SK-N-SH treated with all-trans-retinoic acid at 6 μM for 48 hours (cell line): Measurements from ENCODE around the gene GPR150.

Experiments
- ATAC-seq: fragments of 200-7000 bp; cut with Tn5 transposase; 3 replicates; pipeline ENCODE4 v1.9.1; 2020; ENCODE audit warnings: mild to moderate bottlenecking, moderate library complexity
- ARNTL ChIP-seq: fragments of 450-650 bp; formaldehyde crosslinking; IDR thresholded peaks from 2 replicates; pipeline ENCODE4 v1.5.0; 2020; ENCODE audit warnings: low read depth, mild to moderate bottlenecking, moderate library complexity, borderline replicate concordance
- BACH2 ChIP-seq: fragments of 250-450 bp; sonication (Bioruptor Pico); IDR thresholded peaks from 2 replicates; pipeline ENCODE4 v1.9.0; 2021; ENCODE audit warnings: mild to moderate bottlenecking, borderline replicate concordance
- ESRRG ChIP-seq: fragments of 250-450 bp; sonication (Bioruptor Pico); IDR thresholded peaks from 2 replicates; pipeline ENCODE4 v1.6.1; 2021; ENCODE audit warnings: mild to moderate bottlenecking
- GLIS3 ChIP-seq: fragments of 250-450 bp; sonication (Bioruptor Pico); IDR thresholded peaks from 2 replicates; pipeline ENCODE4 v1.5.0; 2020; ENCODE audit warnings: mild to moderate bottlenecking, moderate library complexity
- OSR1 ChIP-seq: fragments of 250-450 bp; sonication (Bioruptor Pico); IDR thresholded peaks from 2 replicates; pipeline ENCODE4 v1.8.0; 2022; ENCODE audit warnings: moderate library complexity, mild to moderate bottlenecking, inconsistent platforms
- PPARA ChIP-seq: fragments of 250-450 bp; sonication (Bioruptor Pico); IDR thresholded peaks from 2 replicates; pipeline ENCODE4 v1.5.0; 2020; ENCODE audit warnings: mild to moderate bottlenecking, borderline replicate concordance
- SNAI2 ChIP-seq: fragments of 250-450 bp; sonication (Bioruptor Pico); IDR thresholded peaks from 2 replicates; pipeline ENCODE4 v1.5.0; 2020; ENCODE audit warnings: mild to moderate bottlenecking, moderate library complexity
- TCF4 ChIP-seq: fragments of 250-450 bp; sonication (Bioruptor Pico); IDR thresholded peaks from 2 replicates; pipeline ENCODE4 v1.8.0; 2021; ENCODE audit warnings: mild to moderate bottlenecking, moderate library complexity, borderline replicate concordance
- TOX ChIP-seq: fragments of 250-450 bp; sonication (Bioruptor Pico); IDR thresholded peaks from 2 replicates; pipeline ENCODE4 v1.8.0; 2021; ENCODE audit warnings: mild to moderate bottlenecking, moderate library complexity, borderline replicate concordance
- ZC3H10 ChIP-seq: fragments of 250-450 bp; sonication (Bioruptor Pico); IDR thresholded peaks from 2 replicates; pipeline ENCODE4 v1.5.1; 2021; ENCODE audit warnings: mild to moderate bottlenecking, moderate library complexity
- ZFP3 ChIP-seq: fragments of 250-450 bp; sonication (Bioruptor Pico); IDR thresholded peaks from 2 replicates; pipeline ENCODE4 v1.5.0; 2020; ENCODE audit warnings: mild to moderate bottlenecking, moderate library complexity
- ZFP30 ChIP-seq: fragments of 450-650 bp; formaldehyde crosslinking; IDR thresholded peaks from 2 replicates; pipeline ENCODE4 v1.5.0; 2022; ENCODE audit warnings: mild to moderate bottlenecking, moderate library complexity
- ZNF565 ChIP-seq: fragments of 450-650 bp; formaldehyde crosslinking; conservative IDR thresholded peaks from 2 replicates; pipeline ENCODE4 v1.5.0; 2020; ENCODE audit warnings: low read depth, mild to moderate bottlenecking, moderate library complexity
- ZNF70 ChIP-seq: fragments of 450-650 bp; formaldehyde crosslinking; IDR thresholded peaks from 2 replicates; pipeline ENCODE4 v1.5.0; 2020; ENCODE audit warnings: mild to moderate bottlenecking, moderate library complexity
- ZNF8 ChIP-seq: fragments of 450-650 bp; formaldehyde crosslinking; IDR thresholded peaks from 2 replicates; pipeline ENCODE4 v1.5.0; 2020; ENCODE audit warnings: mild to moderate bottlenecking, moderate library complexity
- TF ChIP-seq, protein P1 (sequence below): fragments of 250-450 bp; sonication (Bioruptor Pico); IDR thresholded peaks from 2 replicates; pipeline ENCODE4 v1.8.0; 2021; ENCODE audit warnings: low read depth, mild to moderate bottlenecking, moderate library complexity, borderline replicate concordance
- TF ChIP-seq, protein P2 (sequence below): fragments of 250-450 bp; sonication (Bioruptor Pico); IDR thresholded peaks from 2 replicates; pipeline ENCODE4 v1.8.0; 2020; ENCODE audit warnings: mild to moderate bottlenecking, moderate library complexity, borderline replicate concordance
- TF ChIP-seq, protein P3 (sequence below): fragments of 250-450 bp; sonication (Bioruptor Pico); IDR thresholded peaks from 2 replicates; pipeline ENCODE4 v1.5.1; 2021; ENCODE audit warnings: mild to moderate bottlenecking, moderate library complexity
- TF ChIP-seq, protein P4 (sequence below): fragments of 250-450 bp; sonication (Bioruptor Pico); IDR thresholded peaks from 2 replicates; pipeline ENCODE4 v1.5.0; 2020; ENCODE audit warnings: mild to moderate bottlenecking, moderate library complexity
- TF ChIP-seq, protein P5 (sequence below): fragments of 250-450 bp; sonication (Bioruptor Pico); IDR thresholded peaks from 2 replicates; pipeline ENCODE4 v1.5.1; 2020; ENCODE audit warnings: low read depth, mild to moderate bottlenecking, moderate library complexity

The GPR150 gene

DNA sequence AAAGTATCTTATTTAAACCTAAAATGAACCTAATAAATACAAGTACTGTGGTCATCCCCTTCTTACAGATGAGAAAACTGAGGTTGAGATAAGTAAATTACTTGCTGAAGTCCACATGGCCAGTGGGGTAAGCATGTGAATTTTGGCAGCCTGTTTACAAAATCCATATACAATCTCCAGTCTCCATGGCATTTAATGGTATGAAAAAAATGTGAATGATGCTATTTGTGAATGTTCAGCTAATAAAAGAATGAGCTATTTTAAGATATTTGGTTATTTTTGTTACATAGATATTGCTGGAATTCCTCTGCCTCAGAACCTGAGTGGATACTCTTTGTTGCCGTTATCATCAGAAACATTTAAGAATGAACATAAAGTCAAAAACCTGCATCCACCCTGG lies 19.3 kb upstream of the GPR150 start:
- TF ChIP-seq SNAI2 (CRISPR knock-in tag) (no peak), ZNF8 (CRISPR knock-in tag) (no peak), PPARA (CRISPR knock-in tag) (no peak), TOX (CRISPR knock-in tag) (no peak), ZNF565 (no peak), BACH2 (CRISPR knock-in tag) (no peak), ZNF70 (CRISPR knock-in tag) (no peak), OSR1 (CRISPR knock-in tag) (no peak), ZC3H10 (CRISPR knock-in tag) (no peak), ZFP3 (no peak)
- TF ChIP-seq, protein P1, sequence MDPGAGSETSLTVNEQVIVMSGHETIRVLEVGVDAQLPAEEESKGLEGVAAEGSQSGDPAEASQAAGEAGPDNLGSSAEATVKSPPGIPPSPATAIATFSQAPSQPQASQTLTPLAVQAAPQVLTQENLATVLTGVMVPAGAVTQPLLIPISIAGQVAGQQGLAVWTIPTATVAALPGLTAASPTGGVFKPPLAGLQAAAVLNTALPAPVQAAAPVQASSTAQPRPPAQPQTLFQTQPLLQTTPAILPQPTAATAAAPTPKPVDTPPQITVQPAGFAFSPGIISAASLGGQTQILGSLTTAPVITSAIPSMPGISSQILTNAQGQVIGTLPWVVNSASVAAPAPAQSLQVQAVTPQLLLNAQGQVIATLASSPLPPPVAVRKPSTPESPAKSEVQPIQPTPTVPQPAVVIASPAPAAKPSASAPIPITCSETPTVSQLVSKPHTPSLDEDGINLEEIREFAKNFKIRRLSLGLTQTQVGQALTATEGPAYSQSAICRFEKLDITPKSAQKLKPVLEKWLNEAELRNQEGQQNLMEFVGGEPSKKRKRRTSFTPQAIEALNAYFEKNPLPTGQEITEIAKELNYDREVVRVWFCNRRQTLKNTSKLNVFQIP (CRISPR knock-in tag) = no peak
- TF ChIP-seq, protein P2, sequence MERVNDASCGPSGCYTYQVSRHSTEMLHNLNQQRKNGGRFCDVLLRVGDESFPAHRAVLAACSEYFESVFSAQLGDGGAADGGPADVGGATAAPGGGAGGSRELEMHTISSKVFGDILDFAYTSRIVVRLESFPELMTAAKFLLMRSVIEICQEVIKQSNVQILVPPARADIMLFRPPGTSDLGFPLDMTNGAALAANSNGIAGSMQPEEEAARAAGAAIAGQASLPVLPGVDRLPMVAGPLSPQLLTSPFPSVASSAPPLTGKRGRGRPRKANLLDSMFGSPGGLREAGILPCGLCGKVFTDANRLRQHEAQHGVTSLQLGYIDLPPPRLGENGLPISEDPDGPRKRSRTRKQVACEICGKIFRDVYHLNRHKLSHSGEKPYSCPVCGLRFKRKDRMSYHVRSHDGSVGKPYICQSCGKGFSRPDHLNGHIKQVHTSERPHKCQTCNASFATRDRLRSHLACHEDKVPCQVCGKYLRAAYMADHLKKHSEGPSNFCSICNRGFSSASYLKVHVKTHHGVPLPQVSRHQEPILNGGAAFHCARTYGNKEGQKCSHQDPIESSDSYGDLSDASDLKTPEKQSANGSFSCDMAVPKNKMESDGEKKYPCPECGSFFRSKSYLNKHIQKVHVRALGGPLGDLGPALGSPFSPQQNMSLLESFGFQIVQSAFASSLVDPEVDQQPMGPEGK (CRISPR knock-in tag) = no peak
- ATAC-seq = no peak

DNA sequence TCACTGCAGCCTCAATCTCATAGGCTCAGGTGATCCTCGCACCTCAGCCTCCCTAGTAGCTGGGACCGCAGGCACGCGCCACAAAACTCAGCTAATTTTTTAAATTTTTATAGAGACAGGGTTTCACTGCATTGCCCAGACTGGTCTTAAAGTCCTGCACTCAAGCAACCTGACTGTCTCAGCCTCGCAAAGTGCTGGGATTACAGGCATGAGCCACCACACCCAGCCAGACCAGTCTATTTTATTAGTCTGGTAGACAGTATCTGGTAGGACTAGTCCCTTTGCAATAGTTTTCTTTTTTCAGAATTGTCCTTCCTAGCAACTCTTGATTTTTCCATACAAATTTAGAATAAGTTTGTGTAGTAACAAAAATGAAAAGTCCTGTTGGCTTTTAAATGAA lies 14.1 kb upstream of the GPR150 start:
- no peak for TF ChIP-seq OSR1 (CRISPR knock-in tag)
- TF ChIP-seq GLIS3 (CRISPR knock-in tag) = no peak
- no peak for TF ChIP-seq TCF4
- no peak for ATAC-seq

DNA sequence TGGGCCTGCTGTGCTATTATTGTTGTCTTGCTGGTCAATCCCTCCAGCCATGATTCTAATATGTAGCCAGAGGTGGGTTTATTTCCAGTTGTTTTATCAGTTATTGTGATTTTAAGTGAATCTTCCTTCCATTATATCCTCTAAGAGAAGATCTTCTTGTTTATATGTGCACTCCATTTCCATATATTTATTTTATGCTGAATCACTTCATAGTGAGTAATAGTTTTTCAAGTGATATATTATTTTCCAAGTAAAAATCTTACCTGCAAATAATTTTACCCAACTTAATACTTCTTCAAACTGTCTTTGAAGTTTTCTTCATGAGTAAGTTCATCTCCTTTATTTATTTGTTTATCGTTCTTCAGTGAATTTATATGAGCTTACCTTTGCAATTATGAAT lies 13.5 kb upstream of the GPR150 start:
- TF ChIP-seq, protein P3, sequence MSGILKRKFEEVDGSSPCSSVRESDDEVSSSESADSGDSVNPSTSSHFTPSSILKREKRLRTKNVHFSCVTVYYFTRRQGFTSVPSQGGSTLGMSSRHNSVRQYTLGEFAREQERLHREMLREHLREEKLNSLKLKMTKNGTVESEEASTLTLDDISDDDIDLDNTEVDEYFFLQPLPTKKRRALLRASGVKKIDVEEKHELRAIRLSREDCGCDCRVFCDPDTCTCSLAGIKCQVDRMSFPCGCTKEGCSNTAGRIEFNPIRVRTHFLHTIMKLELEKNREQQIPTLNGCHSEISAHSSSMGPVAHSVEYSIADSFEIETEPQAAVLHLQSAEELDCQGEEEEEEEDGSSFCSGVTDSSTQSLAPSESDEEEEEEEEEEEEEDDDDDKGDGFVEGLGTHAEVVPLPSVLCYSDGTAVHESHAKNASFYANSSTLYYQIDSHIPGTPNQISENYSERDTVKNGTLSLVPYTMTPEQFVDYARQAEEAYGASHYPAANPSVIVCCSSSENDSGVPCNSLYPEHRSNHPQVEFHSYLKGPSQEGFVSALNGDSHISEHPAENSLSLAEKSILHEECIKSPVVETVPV = no peak
- TF ChIP-seq ZNF70 (CRISPR knock-in tag) = no peak
- TF ChIP-seq ZFP3 = no peak
- no peak for TF ChIP-seq TOX (CRISPR knock-in tag)
- TF ChIP-seq TCF4 = no peak
- TF ChIP-seq, protein P2 (CRISPR knock-in tag) = no peak
- no peak for TF ChIP-seq ZNF8 (CRISPR knock-in tag)
- TF ChIP-seq ARNTL (CRISPR knock-in tag) = no peak
- no peak for TF ChIP-seq SNAI2 (CRISPR knock-in tag)
- TF ChIP-seq ZNF565 = no peak
- TF ChIP-seq GLIS3 (CRISPR knock-in tag) = no peak
- no peak for TF ChIP-seq OSR1 (CRISPR knock-in tag)
- TF ChIP-seq, protein P4, sequence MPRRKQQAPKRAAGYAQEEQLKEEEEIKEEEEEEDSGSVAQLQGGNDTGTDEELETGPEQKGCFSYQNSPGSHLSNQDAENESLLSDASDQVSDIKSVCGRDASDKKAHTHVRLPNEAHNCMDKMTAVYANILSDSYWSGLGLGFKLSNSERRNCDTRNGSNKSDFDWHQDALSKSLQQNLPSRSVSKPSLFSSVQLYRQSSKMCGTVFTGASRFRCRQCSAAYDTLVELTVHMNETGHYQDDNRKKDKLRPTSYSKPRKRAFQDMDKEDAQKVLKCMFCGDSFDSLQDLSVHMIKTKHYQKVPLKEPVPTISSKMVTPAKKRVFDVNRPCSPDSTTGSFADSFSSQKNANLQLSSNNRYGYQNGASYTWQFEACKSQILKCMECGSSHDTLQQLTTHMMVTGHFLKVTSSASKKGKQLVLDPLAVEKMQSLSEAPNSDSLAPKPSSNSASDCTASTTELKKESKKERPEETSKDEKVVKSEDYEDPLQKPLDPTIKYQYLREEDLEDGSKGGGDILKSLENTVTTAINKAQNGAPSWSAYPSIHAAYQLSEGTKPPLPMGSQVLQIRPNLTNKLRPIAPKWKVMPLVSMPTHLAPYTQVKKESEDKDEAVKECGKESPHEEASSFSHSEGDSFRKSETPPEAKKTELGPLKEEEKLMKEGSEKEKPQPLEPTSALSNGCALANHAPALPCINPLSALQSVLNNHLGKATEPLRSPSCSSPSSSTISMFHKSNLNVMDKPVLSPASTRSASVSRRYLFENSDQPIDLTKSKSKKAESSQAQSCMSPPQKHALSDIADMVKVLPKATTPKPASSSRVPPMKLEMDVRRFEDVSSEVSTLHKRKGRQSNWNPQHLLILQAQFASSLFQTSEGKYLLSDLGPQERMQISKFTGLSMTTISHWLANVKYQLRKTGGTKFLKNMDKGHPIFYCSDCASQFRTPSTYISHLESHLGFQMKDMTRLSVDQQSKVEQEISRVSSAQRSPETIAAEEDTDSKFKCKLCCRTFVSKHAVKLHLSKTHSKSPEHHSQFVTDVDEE = no peak
- no peak for TF ChIP-seq ESRRG (CRISPR knock-in tag)
- TF ChIP-seq, protein P5, sequence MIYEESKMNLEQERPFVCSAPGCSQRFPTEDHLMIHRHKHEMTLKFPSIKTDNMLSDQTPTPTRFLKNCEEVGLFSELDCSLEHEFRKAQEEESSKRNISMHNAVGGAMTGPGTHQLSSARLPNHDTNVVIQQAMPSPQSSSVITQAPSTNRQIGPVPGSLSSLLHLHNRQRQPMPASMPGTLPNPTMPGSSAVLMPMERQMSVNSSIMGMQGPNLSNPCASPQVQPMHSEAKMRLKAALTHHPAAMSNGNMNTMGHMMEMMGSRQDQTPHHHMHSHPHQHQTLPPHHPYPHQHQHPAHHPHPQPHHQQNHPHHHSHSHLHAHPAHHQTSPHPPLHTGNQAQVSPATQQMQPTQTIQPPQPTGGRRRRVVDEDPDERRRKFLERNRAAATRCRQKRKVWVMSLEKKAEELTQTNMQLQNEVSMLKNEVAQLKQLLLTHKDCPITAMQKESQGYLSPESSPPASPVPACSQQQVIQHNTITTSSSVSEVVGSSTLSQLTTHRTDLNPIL = no peak
- TF ChIP-seq ZFP30 (CRISPR knock-in tag) = no peak
- TF ChIP-seq, protein P1 (CRISPR knock-in tag) = no peak
- TF ChIP-seq PPARA (CRISPR knock-in tag) = no peak
- TF ChIP-seq, all 23 proteins: peak for 0
- no peak for ATAC-seq
